Stomach (tissue), 4 donors: ENCODE data around the gene SLC25A40.

Experiments
- EP300 ChIP-seq: sonication (generic); formaldehyde crosslinking; IDR thresholded peaks from one replicate; pipeline ENCODE4 v1.6.1; 2017; ENCODE audit warnings: antibody characterized with exemption
- POLR2A ChIP-seq, 4 donors: fragments of 450-650 bp; IDR thresholded peaks; one replicate each; pipeline ENCODE4 v1.6.1; 2016; ENCODE audit warnings: antibody characterized with exemption in 4 of 4, control low read depth in 2 of 4, mild to moderate bottlenecking in 1 of 4, moderate library complexity in 1 of 4
- POLR2AphosphoS5 ChIP-seq, 3 donors: sonication (generic); formaldehyde crosslinking; IDR thresholded peaks; one replicate each; pipeline ENCODE4 v1.6.1; 2016; ENCODE audit warnings: antibody characterized with exemption in 3 of 3
- TF ChIP-seq, protein P1 (sequence below), 7 experiments: fragments of 450-650 bp in 4 of 7; fragments of 200-600 bp in 3 of 7; sonication (generic) in 3 of 7; IDR thresholded peaks; one replicate each; pipeline ENCODE4 v1.5.1; 2016 to 2019; ENCODE audit warnings: antibody characterized with exemption in 7 of 7, control low read depth in 2 of 7, mild to moderate bottlenecking in 1 of 7

DNA sequence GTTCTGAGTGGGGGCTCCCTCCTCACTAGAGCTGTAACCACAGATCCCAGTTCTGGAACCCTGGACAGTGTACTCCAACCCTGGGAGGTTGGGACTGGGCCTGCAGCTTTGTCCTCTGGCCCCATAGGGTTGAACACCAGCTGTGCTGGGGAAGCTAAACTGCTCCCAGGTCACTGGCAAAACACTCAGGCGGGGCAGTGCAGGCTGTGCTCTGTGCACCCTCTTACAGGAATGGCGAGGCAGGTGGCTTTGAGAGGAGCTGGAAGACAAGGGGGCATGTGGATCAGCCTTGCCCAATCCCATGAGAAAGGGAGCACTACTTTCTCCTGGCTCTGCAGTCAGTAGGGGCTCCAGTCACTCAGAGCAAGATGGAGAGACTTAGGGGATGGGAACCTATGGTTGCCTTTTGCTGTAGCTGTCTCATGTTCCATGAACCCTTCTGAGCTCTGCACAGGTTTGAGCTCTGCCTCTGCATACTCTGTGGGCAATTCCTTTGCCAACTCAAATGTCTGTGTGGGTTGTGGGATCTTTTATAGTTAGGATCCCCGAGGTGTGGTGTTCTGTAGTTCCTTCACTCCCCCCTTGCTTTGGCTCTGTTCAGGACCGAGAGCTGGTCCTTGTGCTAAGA is 90.7 kb downstream of the SLC25A40 start:
- TF ChIP-seq, protein P1, sequence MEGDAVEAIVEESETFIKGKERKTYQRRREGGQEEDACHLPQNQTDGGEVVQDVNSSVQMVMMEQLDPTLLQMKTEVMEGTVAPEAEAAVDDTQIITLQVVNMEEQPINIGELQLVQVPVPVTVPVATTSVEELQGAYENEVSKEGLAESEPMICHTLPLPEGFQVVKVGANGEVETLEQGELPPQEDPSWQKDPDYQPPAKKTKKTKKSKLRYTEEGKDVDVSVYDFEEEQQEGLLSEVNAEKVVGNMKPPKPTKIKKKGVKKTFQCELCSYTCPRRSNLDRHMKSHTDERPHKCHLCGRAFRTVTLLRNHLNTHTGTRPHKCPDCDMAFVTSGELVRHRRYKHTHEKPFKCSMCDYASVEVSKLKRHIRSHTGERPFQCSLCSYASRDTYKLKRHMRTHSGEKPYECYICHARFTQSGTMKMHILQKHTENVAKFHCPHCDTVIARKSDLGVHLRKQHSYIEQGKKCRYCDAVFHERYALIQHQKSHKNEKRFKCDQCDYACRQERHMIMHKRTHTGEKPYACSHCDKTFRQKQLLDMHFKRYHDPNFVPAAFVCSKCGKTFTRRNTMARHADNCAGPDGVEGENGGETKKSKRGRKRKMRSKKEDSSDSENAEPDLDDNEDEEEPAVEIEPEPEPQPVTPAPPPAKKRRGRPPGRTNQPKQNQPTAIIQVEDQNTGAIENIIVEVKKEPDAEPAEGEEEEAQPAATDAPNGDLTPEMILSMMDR (IDR thresholded peaks at IDR 0.05) = no peak
- TF ChIP-seq POLR2A (IDR thresholded peaks at IDR 0.05) = no peak
- TF ChIP-seq POLR2AphosphoS5 (IDR thresholded peaks at IDR 0.05) = no peak
- TF ChIP-seq EP300 = no peak
